Sigmoid colon (tissue), 7 donors: Measurements from ENCODE around the gene TAF6. TPM values are rescaled to one million over a fixed set of nuclear protein-coding genes. Genes with fewer than 3 reads are reported as not detected.

Source experiments
- DNase-seq: peaks from one replicate; pipeline ENCODE4 v3.0.0-alpha.2; 2019
- H3K27ac ChIP-seq, 4 donors: fragments of 200-600 bp; sonication (generic); one replicate each; pipeline ENCODE4 v1.5.1; 2016 to 2019; ENCODE audit warnings: mild to moderate bottlenecking in 1 of 4
- H3K27me3 ChIP-seq, 3 donors: fragments of 200-600 bp; sonication (generic); one replicate each; pipeline ENCODE4 v1.5.1; 2019; ENCODE audit warnings: mild to moderate bottlenecking in 1 of 3
- H3K36me3 ChIP-seq, 4 donors: fragments of 200-600 bp; sonication (generic); one replicate each; pipeline ENCODE4 v1.5.1; 2016 to 2019
- H3K4me1 ChIP-seq, 4 donors: fragments of 200-600 bp; sonication (generic); one replicate each; pipeline ENCODE4 v1.5.1; 2017 to 2019
- H3K4me3 ChIP-seq, 4 donors: fragments of 200-600 bp; sonication (generic); one replicate each; pipeline ENCODE4 v1.5.1; 2017 to 2019; ENCODE audit warnings: mild to moderate bottlenecking in 2 of 4, moderate library complexity in 1 of 4
- H3K9me3 ChIP-seq, 4 donors: fragments of 200-600 bp in 3 of 4; sonication (generic) in 3 of 4; one replicate each; pipeline versions ENCODE4 v1.5.1 to v1.6.1; 2013 to 2019
- EP300 ChIP-seq, 4 donors: sonication (generic); formaldehyde crosslinking; IDR thresholded peaks; one replicate each; pipeline ENCODE4 v1.6.1; 2017; ENCODE audit warnings: antibody characterized with exemption in 4 of 4
- POLR2A ChIP-seq, 2 donors: fragments of 450-650 bp; IDR thresholded peaks; one replicate each; pipeline ENCODE4 v1.6.1; 2016; ENCODE audit warnings: antibody characterized with exemption in 2 of 2, mild to moderate bottlenecking in 2 of 2, moderate library complexity in 2 of 2
- POLR2AphosphoS5 ChIP-seq, 4 donors: sonication (generic); formaldehyde crosslinking; IDR thresholded peaks; one replicate each; pipeline ENCODE4 v1.6.1; 2017; ENCODE audit warnings: antibody characterized with exemption in 4 of 4
- WGBS, 2 donors: extraction: QIAGEN DNeasy Blood & Tissue Kit; methylation state at CpG; one replicate each; pipeline ENCODE4 v1.1.7; 2013; 5-methylcytosine and 5-hydroxymethylcytosine counted together
- intact Hi-C: fragments of 100-400 bp; cut with DNase I; formaldehyde crosslinking; loops from one replicate; pipeline ENCODE4 v1.15.1; 2023
- polyA plus RNA-seq, 3 donors: library from polyadenylated mRNA; stranded (reverse); fragments of 200-250 nt; gene quantifications; one replicate each; pipeline ENCODE4 v1.2.3, GENCODE V29; 2013
- total RNA-seq, 4 donors: library from RNA; depleted of rRNA; stranded (reverse); fragments of >200 nt; gene quantifications; one replicate each; pipeline ENCODE4 v1.1.0, GENCODE V29; 2016
- TF ChIP-seq, protein P1 (sequence below), 4 experiments: fragments of 450-650 bp in 3 of 4; fragments of 200-600 bp in 1 of 4; IDR thresholded peaks; one replicate each; pipeline ENCODE4 v1.5.1; 2016 to 2019; ENCODE audit warnings: antibody characterized with exemption in 4 of 4, mild to moderate bottlenecking in 3 of 4, moderate library complexity in 2 of 4
- donor health status: healthy with polysubstance abuse.
- donor health status: Bipolar disorder and iron deficiency.
- donor health status: healthy.

Gene TAF6
- total and polyA plus RNA-seq, 7 donors: 18.0 to 87.8 (median 56.6) TPM

DNA sequence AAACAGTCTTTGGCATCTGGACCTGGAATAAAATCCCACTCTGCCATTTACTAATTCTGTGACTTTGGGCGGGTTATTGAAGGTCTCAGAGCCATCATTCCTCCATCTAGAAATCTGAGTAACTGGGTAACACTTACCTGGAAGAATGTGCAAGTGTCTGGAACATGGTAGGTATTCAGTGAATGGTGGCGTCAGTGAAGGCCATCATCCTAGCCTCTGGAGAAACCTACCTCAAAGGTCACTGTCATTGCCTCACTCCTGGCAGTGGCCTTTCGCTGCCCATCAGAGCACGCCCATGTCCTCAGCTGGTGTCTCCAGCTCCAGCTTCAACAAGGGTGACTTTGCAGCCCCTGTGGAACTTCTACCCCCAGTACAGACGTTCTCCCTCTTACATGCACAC lies 44.7 kb upstream of the TAF6 start:
- Histone ChIP-seq H3K27ac (no peak overlapping the region), H3K4me3 (no peak overlapping the region), H3K36me3 (no peaks in the 10 kb centered on the region), H3K27me3 (no peaks in the 10 kb centered on the region), H3K9me3 (no peaks in the 10 kb centered on the region), H3K4me1 (peaks cover 0 to 20% (median 17%) of the 10 kb centered on the region in 4 donors)
- intact Hi-C loops: no loop called here
- no peak for TF ChIP-seq EP300 (IDR thresholded peaks at IDR 0.05)
- TF ChIP-seq POLR2A (IDR thresholded peaks at IDR 0.05): no peak
- no peak for TF ChIP-seq POLR2AphosphoS5 (IDR thresholded peaks at IDR 0.05)
- TF ChIP-seq, protein P1, sequence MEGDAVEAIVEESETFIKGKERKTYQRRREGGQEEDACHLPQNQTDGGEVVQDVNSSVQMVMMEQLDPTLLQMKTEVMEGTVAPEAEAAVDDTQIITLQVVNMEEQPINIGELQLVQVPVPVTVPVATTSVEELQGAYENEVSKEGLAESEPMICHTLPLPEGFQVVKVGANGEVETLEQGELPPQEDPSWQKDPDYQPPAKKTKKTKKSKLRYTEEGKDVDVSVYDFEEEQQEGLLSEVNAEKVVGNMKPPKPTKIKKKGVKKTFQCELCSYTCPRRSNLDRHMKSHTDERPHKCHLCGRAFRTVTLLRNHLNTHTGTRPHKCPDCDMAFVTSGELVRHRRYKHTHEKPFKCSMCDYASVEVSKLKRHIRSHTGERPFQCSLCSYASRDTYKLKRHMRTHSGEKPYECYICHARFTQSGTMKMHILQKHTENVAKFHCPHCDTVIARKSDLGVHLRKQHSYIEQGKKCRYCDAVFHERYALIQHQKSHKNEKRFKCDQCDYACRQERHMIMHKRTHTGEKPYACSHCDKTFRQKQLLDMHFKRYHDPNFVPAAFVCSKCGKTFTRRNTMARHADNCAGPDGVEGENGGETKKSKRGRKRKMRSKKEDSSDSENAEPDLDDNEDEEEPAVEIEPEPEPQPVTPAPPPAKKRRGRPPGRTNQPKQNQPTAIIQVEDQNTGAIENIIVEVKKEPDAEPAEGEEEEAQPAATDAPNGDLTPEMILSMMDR (IDR thresholded peaks at IDR 0.05): no peak
- WGBS, 2 donors: 93 to 94% methylated on average over 5 of the region's 5 CpGs
- DNase-seq: peak; percentile 35

DNA sequence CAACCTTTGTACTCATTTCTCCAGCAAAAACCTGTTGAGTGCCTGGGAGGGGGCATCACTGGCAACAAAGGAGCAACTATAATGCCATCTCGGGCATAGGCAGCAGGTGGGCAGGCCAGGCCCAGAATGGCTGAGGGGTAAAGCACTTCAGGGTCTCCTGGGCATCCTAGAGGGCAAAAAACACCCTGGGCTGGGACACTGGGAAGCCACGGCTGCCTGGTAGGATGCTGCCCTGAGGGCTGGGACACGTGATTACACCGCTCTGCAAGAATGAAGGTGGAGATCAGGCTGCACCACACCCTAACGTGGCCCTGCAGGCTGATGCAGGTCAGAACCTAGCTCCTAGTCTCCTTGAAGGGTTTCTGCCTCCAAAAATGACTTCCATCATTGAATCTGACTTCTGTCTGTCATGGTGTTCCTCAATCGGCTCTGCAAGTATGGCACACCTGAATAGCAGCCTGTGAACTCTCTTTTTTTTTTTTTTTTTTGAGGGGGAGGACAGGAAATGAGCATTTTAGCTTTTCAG lies 43.9 kb upstream of the TAF6 start:
- Histone ChIP-seq H3K9me3 (no peaks in the 10 kb centered on the region), H3K4me3 (no peak overlapping the region), H3K27me3 (no peaks in the 10 kb centered on the region), H3K27ac (no peak overlapping the region), H3K4me1 (peaks cover 0 to 15% (median 12%) of the 10 kb centered on the region in 4 donors), H3K36me3 (no peaks in the 10 kb centered on the region)
- intact Hi-C loops: no loop called here
- WGBS, 2 donors: 11 to 47% methylated on average over 6 of the region's 6 CpGs
- no peak for DNase-seq
- TF ChIP-seq POLR2A (IDR thresholded peaks at IDR 0.05) (no peak), EP300 (IDR thresholded peaks at IDR 0.05) (no peak), POLR2AphosphoS5 (IDR thresholded peaks at IDR 0.05) (no peak)
- TF ChIP-seq, protein P1 (IDR thresholded peaks at IDR 0.05): no peak

DNA sequence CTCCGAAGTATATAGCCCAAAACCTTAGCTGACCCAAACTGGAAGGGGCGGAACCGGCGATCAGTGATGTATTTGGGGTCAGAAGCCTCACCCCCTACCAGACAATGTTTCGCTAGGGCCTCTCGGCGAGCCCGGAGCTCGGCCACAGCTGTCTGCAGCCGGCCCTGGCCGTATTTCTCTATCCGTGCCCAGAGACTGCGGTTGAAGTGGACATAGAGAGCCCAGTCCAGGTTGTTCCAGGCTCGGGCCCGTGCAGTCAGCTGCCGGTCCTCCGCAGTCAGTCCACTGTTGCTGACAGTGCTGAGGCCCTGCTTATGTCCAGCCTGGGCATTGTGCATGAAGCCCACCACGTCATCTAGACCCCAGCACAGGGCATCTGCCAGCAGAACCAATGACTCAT lies 40.9 kb upstream of the TAF6 start:
- Histone ChIP-seq H3K27ac (no peak overlapping the region), H3K36me3 (peaks cover 0 to 19% (median 11%) of the 10 kb centered on the region in 4 donors), H3K9me3 (no peaks in the 10 kb centered on the region), H3K4me1 (peaks cover 0 to 28% (median 16%) of the 10 kb centered on the region in 4 donors), H3K4me3 (no peak overlapping the region), H3K27me3 (no peaks in the 10 kb centered on the region)
- intact Hi-C loops: no loop called here
- WGBS, 2 donors: 93 to 94% methylated on average over 18 of the region's 18 CpGs
- DNase-seq: no peak
- TF ChIP-seq EP300 (IDR thresholded peaks at IDR 0.05) (no peak), POLR2AphosphoS5 (IDR thresholded peaks at IDR 0.05) (no peak), POLR2A (IDR thresholded peaks at IDR 0.05) (no peak)

DNA sequence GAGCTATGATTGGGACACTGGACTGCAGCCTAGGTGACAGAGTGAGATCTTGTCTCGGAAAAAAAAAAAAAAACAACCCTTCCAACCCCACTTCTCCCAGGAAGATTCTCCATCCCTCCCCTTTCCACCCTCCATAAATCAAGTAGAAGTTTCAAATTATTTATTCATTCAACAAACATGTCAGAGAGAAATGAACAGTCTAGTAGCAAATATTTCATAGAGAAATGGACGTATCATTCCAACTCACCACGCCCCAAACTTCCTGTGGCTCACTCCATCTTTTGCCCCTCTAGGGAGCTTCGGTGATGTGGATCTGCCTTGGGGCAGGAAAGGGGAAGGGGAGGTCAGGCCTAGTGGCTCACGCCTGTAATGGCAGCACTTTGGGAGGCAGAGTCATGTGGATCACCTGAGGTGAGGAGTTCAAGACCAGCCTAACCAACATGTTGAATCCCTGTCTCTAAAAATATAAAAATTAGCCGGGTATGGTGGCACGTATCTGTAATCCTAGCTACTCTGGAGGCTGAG lies 40.0 kb upstream of the TAF6 start:
- Histone ChIP-seq H3K9me3 (no peaks in the 10 kb centered on the region), H3K4me1 (peaks cover 0 to 28% (median 16%) of the 10 kb centered on the region in 4 donors), H3K27ac (peak overlapping the region; percentile 83 to 85 (median 85)), H3K27me3 (no peaks in the 10 kb centered on the region), H3K4me3 (peak overlapping the region; percentile 71 to 96 (median 80)), H3K36me3 (peaks cover 0 to 28% (median 15%) of the 10 kb centered on the region in 4 donors)
- intact Hi-C loops: no loop called here
- WGBS, 2 donors: 68% methylated on average over 7 of the region's 7 CpGs
- no peak for DNase-seq
- TF ChIP-seq, protein P1 (IDR thresholded peaks at IDR 0.05): peak in 1 of 4 experiments; percentile 13
- no peak for TF ChIP-seq POLR2A (IDR thresholded peaks at IDR 0.05)
- no peak for TF ChIP-seq EP300 (IDR thresholded peaks at IDR 0.05)

DNA sequence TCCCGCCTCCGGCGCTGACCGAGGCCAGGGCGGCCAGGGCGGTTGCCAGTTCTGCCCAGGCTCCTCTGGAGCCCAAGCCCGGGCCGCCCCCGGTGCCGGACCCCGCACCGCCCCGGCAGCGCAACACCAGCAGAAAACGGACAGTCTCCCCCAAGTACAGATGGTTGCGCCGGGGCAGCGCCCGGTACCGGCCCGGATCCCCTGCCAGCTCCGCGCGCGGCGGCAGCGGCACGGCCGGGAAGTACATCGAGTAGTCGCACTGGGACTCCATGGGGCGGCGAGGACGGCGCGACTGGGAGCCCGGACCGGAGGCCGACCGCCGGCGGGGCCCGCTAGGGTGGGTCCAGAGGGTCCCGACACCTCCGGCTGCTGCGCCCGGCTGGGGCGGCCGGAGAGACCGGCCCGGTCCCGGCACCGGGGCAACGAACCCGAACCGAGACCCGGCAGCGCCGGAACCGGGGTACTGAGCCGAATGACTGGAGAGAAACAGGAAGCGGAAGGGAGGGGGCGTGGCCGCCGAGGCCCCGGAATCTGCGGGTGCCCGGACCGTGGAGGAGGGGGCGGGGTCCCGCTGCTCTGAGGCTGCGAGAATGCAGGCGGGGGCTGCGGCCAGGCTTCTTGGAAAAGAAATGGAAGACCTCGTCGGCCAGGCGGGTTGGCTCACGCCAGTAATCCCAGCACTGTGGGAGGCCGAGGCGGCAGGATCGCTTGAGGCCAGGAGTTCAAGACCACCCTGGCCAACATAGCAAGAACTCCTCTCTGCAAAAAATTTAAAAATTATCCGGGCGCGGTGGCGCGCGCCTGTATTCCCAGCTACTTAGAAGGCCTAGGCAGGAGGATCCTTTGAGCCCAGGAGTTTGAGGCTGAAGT lies 39.3 kb upstream of the TAF6 start, which contains the start of gene TRAPPC14:
Gene TRAPPC14, minus strand, starts transcription at position 495 of the 870 bp plus-strand sequence. Its CDS starts 224 bp downstream, at position 271.
- H3K27me3 ChIP-seq: no peaks in the 10 kb centered on the region
- H3K9me3 ChIP-seq: no peaks in the 10 kb centered on the region
- intact Hi-C loops: no loop called here
- peak within 1 kb of the TSS; percentile 71 to 96 (median 80) for H3K4me3 ChIP-seq
- 1% methylated on average over 87 of the region's 87 CpGs for WGBS, 2 donors
- peaks cover 0 to 28% (median 16%) of the 10 kb centered on the region in 4 donors for H3K4me1 ChIP-seq
- H3K36me3 ChIP-seq: peaks cover 0 to 35% (median 18%) of the 10 kb centered on the region in 4 donors
- H3K27ac ChIP-seq: peak within 1 kb of the TSS; percentile 83 to 85 (median 85)
- no peak for TF ChIP-seq EP300 (IDR thresholded peaks at IDR 0.05)
- peak; percentile 49 to 80 (median 71) for TF ChIP-seq POLR2AphosphoS5 (IDR thresholded peaks at IDR 0.05)
- peak; percentile 23 to 42 for TF ChIP-seq POLR2A (IDR thresholded peaks at IDR 0.05)
- TF ChIP-seq, protein P1 (IDR thresholded peaks at IDR 0.05): no peak
- DNase-seq: peak; percentile 94
